ENCODE results near the gene PLAC8.

DNA sequence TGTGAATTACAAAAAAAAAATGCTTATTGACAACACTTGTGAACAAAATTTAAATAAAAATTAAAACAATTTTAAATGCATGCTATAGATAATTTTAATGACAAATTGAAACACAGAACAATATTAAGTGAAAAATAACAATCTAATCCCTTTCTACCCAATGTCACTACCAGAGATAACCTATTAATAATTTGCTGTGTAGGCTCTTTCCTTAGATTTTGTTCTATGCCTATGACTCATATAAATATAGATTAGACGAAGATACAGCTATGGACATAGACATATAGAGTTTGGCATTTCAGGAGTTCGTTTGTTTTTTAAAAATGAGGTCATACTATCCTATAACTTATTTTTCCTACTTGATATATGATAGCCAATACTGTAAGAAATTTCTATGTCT, 18.1 kb downstream of the PLAC8 start:
- TF ChIP-seq, protein P1, sequence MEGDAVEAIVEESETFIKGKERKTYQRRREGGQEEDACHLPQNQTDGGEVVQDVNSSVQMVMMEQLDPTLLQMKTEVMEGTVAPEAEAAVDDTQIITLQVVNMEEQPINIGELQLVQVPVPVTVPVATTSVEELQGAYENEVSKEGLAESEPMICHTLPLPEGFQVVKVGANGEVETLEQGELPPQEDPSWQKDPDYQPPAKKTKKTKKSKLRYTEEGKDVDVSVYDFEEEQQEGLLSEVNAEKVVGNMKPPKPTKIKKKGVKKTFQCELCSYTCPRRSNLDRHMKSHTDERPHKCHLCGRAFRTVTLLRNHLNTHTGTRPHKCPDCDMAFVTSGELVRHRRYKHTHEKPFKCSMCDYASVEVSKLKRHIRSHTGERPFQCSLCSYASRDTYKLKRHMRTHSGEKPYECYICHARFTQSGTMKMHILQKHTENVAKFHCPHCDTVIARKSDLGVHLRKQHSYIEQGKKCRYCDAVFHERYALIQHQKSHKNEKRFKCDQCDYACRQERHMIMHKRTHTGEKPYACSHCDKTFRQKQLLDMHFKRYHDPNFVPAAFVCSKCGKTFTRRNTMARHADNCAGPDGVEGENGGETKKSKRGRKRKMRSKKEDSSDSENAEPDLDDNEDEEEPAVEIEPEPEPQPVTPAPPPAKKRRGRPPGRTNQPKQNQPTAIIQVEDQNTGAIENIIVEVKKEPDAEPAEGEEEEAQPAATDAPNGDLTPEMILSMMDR (IDR thresholded peaks at IDR 0.05): no peak
- no peak for TF ChIP-seq POLR2A (IDR thresholded peaks at IDR 0.05)

Measured in esophagus squamous epithelium (tissue), 4 donors.